ENCODE measurements around the gene SCUBE3.

SCUBE3 gene

DNA sequence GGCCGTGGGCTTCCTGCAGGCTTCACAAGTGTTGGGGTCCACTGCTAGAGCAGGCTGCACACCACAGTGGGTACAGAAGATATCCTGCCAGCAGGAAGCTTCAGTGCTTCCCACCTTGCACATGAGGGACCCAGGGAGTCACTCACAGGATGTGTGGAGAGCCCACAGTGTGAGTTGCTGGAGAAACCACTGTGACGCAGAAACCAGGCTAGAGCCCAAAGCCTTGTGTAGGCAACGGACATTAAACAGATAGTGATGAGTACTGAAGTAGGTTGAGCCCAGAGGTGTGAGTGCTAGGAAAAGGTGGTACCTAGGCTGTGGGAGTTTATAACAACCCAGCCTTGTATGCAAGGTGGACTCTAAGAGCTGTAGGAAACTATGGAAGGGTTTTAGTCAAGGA lies 65.0 kb downstream of the SCUBE3 start:
- no peaks in the 10 kb centered on the region for H3F3A ChIP-seq (ENCODE audit: insufficient read depth, low read length)
- peaks cover 26% of the 10 kb centered on the region; the same call in 1 of the 2 replicates for H3K36me3 ChIP-seq (ENCODE audit: insufficient read depth, low read length)
- no peaks in the 10 kb centered on the region for H4K20me1 ChIP-seq (ENCODE audit: insufficient read depth, low read length)
- no peak overlapping the region for H3K4me3 ChIP-seq (ENCODE audit: low read depth, low read length, poor library complexity, severe bottlenecking)
- H3K27ac ChIP-seq (ENCODE audit: low read depth, low read length, poor library complexity, severe bottlenecking), result no peak overlapping the region
- H3K9me3 ChIP-seq (ENCODE audit: low read length), result no peaks in the 10 kb centered on the region
- no peak for TF ChIP-seq EZH2 (IDR thresholded peaks at IDR 0.05; ENCODE audit: borderline replicate concordance, low read length)
- TF ChIP-seq, protein P1, sequence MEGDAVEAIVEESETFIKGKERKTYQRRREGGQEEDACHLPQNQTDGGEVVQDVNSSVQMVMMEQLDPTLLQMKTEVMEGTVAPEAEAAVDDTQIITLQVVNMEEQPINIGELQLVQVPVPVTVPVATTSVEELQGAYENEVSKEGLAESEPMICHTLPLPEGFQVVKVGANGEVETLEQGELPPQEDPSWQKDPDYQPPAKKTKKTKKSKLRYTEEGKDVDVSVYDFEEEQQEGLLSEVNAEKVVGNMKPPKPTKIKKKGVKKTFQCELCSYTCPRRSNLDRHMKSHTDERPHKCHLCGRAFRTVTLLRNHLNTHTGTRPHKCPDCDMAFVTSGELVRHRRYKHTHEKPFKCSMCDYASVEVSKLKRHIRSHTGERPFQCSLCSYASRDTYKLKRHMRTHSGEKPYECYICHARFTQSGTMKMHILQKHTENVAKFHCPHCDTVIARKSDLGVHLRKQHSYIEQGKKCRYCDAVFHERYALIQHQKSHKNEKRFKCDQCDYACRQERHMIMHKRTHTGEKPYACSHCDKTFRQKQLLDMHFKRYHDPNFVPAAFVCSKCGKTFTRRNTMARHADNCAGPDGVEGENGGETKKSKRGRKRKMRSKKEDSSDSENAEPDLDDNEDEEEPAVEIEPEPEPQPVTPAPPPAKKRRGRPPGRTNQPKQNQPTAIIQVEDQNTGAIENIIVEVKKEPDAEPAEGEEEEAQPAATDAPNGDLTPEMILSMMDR (IDR thresholded peaks at IDR 0.05; ENCODE audit: low read length), result no peak
- no peaks in the 10 kb centered on the region for H3K79me2 ChIP-seq (ENCODE audit: insufficient read depth, low read length)
- H3K9ac ChIP-seq (ENCODE audit: low read length), result no peak overlapping the region
- H3K9me2 ChIP-seq (ENCODE audit: low read depth, low read length), result no peaks in the 10 kb centered on the region
- no peaks in the 10 kb centered on the region for H3K4me1 ChIP-seq (ENCODE audit: insufficient read depth, low read length, severe bottlenecking)
- H2AFZ ChIP-seq (ENCODE audit: low read length), result no peak overlapping the region
- H3K27me3 ChIP-seq (ENCODE audit: insufficient read depth, low read length), result no peaks in the 10 kb centered on the region
- no peak overlapping the region for H3K4me2 ChIP-seq (ENCODE audit: low read length)

DNA sequence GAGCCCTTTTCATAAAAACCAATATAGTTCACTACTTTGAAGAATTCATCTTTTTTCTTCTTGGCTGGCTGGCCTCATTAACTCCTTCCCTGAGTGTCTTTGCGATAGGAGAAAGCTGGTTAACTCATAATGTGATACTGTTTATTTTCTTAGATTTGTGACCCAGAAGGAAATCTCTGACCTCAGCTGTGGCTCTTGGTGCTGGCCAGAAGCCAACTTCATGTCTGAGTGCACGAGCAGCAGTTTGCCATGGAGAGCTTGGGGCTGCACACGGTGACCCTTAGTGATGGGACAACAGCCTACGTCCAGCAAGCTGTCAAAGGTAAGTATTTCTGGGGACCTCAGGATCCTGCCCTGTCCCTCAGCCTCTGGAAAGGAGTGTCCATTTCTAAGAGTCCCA lies 67.1 kb downstream of the SCUBE3 start:
- Histone ChIP-seq H3K9me2 (ENCODE audit: low read depth, low read length) (no peaks in the 10 kb centered on the region), H3K27ac (ENCODE audit: low read depth, low read length, poor library complexity, severe bottlenecking) (no peak overlapping the region), H3K36me3 (ENCODE audit: insufficient read depth, low read length) (peaks cover 41% of the 10 kb centered on the region; the same call in 1 of the 2 replicates), H4K20me1 (ENCODE audit: insufficient read depth, low read length) (no peaks in the 10 kb centered on the region), H3K4me1 (ENCODE audit: insufficient read depth, low read length, severe bottlenecking) (no peaks in the 10 kb centered on the region), H3K79me2 (ENCODE audit: insufficient read depth, low read length) (no peaks in the 10 kb centered on the region), H3K4me3 (ENCODE audit: low read depth, low read length, poor library complexity, severe bottlenecking) (no peak overlapping the region), H3K4me2 (ENCODE audit: low read length) (no peak overlapping the region), H3K27me3 (ENCODE audit: insufficient read depth, low read length) (no peaks in the 10 kb centered on the region), H3K9ac (ENCODE audit: low read length) (no peak overlapping the region), H2AFZ (ENCODE audit: low read length) (no peak overlapping the region), H3F3A (ENCODE audit: insufficient read depth, low read length) (no peaks in the 10 kb centered on the region), H3K9me3 (ENCODE audit: low read length) (no peaks in the 10 kb centered on the region)
- TF ChIP-seq EZH2 (IDR thresholded peaks at IDR 0.05; ENCODE audit: borderline replicate concordance, low read length), result no peak
- TF ChIP-seq, protein P1 (IDR thresholded peaks at IDR 0.05; ENCODE audit: low read length), result no peak

DNA sequence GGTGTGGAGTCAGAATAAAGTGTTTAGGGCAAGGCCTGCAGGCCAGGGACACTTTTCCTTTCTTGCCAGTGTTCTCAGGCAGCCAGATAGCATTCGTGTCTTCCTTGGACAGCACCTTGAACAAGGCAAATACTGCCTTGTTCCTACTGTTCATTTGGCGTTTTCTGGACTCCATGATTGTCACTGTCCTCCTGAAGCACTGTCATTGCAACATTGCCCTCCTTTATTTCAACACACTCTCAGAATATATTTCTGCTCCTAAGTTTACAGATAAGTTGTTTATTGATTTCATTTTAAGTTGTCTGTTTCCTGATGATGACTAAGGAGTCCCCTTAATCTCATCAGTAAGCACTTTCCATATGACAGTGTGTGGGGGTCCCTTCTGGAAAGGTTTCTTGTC lies 68.7 kb downstream of the SCUBE3 start:
- Histone ChIP-seq H3F3A (ENCODE audit: insufficient read depth, low read length) (no peaks in the 10 kb centered on the region), H3K9me3 (ENCODE audit: low read length) (no peaks in the 10 kb centered on the region), H2AFZ (ENCODE audit: low read length) (no peak overlapping the region), H3K4me2 (ENCODE audit: low read length) (no peak overlapping the region), H3K79me2 (ENCODE audit: insufficient read depth, low read length) (no peaks in the 10 kb centered on the region), H3K36me3 (ENCODE audit: insufficient read depth, low read length) (peaks cover 56% of the 10 kb centered on the region), H3K4me1 (ENCODE audit: insufficient read depth, low read length, severe bottlenecking) (no peaks in the 10 kb centered on the region), H3K27me3 (ENCODE audit: insufficient read depth, low read length) (no peaks in the 10 kb centered on the region), H3K27ac (ENCODE audit: low read depth, low read length, poor library complexity, severe bottlenecking) (no peak overlapping the region), H3K9me2 (ENCODE audit: low read depth, low read length) (no peaks in the 10 kb centered on the region), H4K20me1 (ENCODE audit: insufficient read depth, low read length) (no peaks in the 10 kb centered on the region), H3K4me3 (ENCODE audit: low read depth, low read length, poor library complexity, severe bottlenecking) (no peak overlapping the region), H3K9ac (ENCODE audit: low read length) (no peak overlapping the region)
- TF ChIP-seq, protein P1 (IDR thresholded peaks at IDR 0.05; ENCODE audit: low read length), result no peak
- no peak for TF ChIP-seq EZH2 (IDR thresholded peaks at IDR 0.05; ENCODE audit: borderline replicate concordance, low read length)
